Measurements from ENCODE around the gene DCUN1D4. TPM values are rescaled to one million over a fixed set of nuclear protein-coding genes. Genes with fewer than 3 reads are reported as not detected.

The DCUN1D4 gene
- 24.2 and 44.4 TPM in 2 replicates for total RNA-seq

DNA sequence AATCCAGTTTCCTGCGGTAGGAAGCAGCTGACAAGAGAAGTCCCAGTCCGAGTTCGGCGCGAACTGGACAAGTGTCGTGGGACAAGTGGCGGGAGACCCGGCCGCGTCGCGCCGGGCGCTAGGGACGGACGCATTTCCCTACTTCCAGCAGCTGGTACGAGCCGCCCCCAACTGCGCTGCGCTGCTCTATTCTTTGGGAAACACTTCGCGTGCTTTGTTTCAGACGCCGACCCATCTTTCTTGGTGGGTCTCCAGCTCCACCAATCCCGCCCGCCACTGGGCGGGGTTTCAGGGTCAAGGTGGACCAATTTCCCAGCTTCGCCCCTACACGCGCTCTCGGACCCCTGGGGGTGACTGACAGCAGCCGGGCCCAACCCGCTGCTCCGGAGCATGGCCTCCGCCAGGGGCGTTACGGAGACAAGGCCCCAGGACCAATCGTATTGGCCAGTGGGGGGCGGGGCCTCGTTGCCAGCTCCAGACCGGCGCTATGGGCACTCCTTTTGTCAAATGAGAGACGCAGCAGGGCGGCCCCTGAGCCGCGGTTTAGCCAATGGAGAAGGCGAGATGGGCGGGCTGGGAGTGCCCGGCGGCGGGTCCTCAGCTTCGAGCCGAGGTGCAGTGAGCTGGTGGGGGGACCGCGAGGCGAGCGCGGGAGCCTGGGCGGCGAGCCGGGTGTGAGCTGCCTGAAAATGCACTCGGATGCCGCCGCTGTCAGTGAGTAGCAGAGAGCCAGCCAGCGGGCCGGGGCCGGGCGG is at the start of gene DCUN1D4:
TSS of gene DCUN1D4 (plus strand) at position 600 of the 755 bp plus-strand sequence. CDS start at position 690, 90 bp downstream.

Other genes with a start within 250 kb of the DCUN1D4 start
- gene LRRC66, start 177.2 kb downstream of the DCUN1D4 start, total RNA-seq = under 0.01 TPM in 1 of 2 replicates, not detected in the other
- 4.7 and 6.7 TPM in 2 replicates for gene SGCB, start 195.1 kb downstream of the DCUN1D4 start, total RNA-seq
- 14.9 and 20.1 TPM in 2 replicates for gene SPATA18, start 208.2 kb downstream of the DCUN1D4 start, total RNA-seq